DMS 273 (cell line): ENCODE measurements around the gene SLC9A4.
"Not testable (repeated sequence)": the region's sequence is repeated elsewhere in the genome, so short reads cannot be mapped to it uniquely, and the experiment has no call there.

ENCODE experiments used
- DNase-seq: peaks from one replicate; lab custom pipeline; 2025; ENCODE audit not compliant: unreplicated experiment; lab: John Stamatoyannopoulos, UW

SLC9A4 gene

GRCh38 chr2:102540882-102541281 is 67.9 kb downstream of the SLC9A4 start:
- DNase-seq, result no peak

GRCh38 chr2:102544182-102544581 is 71.2 kb downstream of the SLC9A4 start:
- DNase-seq, result no peak

GRCh38 chr2:102547462-102547861 is 74.4 kb downstream of the SLC9A4 start:
- no peak for DNase-seq

DNA sequence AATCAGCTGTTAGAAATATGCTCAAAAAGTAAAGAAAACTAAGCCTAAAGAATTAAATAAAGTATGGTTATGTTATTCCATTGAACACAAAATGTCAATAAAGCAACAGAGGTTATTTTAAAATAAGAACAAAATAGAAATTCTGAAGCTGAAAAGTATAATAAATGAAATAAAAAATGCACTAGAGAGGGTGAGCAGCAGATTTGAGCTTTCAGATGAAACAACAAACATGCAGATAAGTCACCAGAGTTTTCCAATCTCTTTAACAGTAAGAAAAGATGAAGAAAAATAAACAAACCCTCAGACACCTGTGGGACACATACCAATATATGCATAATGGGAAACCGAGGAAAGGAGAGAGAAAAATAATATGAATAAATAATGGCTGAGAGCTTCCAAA is 76.0 kb downstream of the SLC9A4 start:
- no peak for DNase-seq

- DNase-seq, result no peak
Observed at GRCh38 chr2:102550151-102550550, 77.1 kb downstream of the SLC9A4 start.

- no peak for DNase-seq
Observed at GRCh38 chr2:102551329-102552096, 78.5 kb downstream of the SLC9A4 start.

GRCh38 chr2:102553601-102554000 is 80.6 kb downstream of the SLC9A4 start:
- DNase-seq, result no peak

GRCh38 chr2:102558463-102558862 is 85.4 kb downstream of the SLC9A4 start:
- DNase-seq, result no peak

DNA sequence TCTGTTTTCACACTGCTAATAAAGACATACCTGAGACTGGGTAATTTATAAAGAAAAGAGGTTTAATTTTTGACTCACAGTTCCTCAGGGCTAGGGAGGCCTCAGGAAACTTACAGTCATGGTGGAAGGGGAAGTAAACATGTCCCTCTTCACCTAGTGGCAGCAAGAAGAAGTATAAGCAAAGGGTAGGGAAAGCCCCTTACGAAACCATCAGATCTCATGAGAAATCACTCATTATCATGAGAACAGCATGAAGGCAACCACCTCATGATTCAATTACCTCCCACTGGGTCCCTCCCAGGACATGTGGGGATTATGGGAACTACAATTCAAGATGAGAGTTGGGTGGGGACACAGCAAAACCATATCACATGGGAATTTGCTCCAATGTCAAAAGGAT is 89.5 kb downstream of the SLC9A4 start:
- DNase-seq, result not testable (repeated sequence)

GRCh38 chr2:102575888-102576287 is 102.9 kb downstream of the SLC9A4 start:
- DNase-seq, result no peak

DNA sequence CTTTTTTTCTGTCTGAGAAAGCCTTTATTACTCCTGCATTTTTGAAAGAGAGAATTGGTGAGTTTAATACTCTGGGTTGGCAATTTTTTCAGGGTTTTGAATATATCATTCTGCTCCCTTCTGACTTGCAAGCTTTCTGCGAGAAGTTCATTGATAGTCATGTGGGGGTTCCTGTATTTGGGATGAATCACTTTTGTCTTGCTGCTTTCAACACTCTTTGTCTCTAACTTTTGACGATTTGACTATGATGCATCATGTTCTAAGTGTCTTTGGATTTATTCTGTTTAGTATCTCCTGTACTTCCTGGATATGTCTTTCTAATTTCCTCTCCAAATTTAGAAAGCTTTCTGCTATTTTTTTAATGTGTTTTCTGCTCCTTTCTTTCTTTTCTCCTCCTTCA is 105.3 kb downstream of the SLC9A4 start:
- no peak for DNase-seq

GRCh38 chr2:102581911-102582310 is 108.9 kb downstream of the SLC9A4 start:
- DNase-seq, result no peak

- no peak for DNase-seq
Observed at GRCh38 chr2:102582845-102583244, 109.8 kb downstream of the SLC9A4 start.
